ENCODE results near the gene NR2C2. TPM values are rescaled to one million over a fixed set of nuclear protein-coding genes. Genes with fewer than 3 reads are reported as not detected.

Gene NR2C2
- total RNA-seq, 1 donor from 2014 or later = 40.0 TPM

- Histone ChIP-seq H3K4me3 (no peak overlapping the region), H3K4me1 (no peaks in the 10 kb centered on the region), H3K36me3 (peaks cover 0 to 52% of the 10 kb centered on the region in 2 donors), H3K27ac (no peak overlapping the region), H3K9me3 (no peaks in the 10 kb centered on the region), H3K27me3 (no peaks in the 10 kb centered on the region)
- TF ChIP-seq POLR2AphosphoS5 (IDR thresholded peaks at IDR 0.05; ENCODE audit: insufficient read depth in 1 of 2, low read depth in 1 of 2) (no peak), POLR2A (IDR thresholded peaks at IDR 0.05) (no peak)
- TF ChIP-seq, protein P1, sequence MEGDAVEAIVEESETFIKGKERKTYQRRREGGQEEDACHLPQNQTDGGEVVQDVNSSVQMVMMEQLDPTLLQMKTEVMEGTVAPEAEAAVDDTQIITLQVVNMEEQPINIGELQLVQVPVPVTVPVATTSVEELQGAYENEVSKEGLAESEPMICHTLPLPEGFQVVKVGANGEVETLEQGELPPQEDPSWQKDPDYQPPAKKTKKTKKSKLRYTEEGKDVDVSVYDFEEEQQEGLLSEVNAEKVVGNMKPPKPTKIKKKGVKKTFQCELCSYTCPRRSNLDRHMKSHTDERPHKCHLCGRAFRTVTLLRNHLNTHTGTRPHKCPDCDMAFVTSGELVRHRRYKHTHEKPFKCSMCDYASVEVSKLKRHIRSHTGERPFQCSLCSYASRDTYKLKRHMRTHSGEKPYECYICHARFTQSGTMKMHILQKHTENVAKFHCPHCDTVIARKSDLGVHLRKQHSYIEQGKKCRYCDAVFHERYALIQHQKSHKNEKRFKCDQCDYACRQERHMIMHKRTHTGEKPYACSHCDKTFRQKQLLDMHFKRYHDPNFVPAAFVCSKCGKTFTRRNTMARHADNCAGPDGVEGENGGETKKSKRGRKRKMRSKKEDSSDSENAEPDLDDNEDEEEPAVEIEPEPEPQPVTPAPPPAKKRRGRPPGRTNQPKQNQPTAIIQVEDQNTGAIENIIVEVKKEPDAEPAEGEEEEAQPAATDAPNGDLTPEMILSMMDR (IDR thresholded peaks at IDR 0.05) = no peak
- intact Hi-C loops (cut with DNase I) = no loop called here
- no peak for DNase-seq (ENCODE audit: extremely low spot score in 2 of 2)
These were observed 105.2 kb downstream of the NR2C2 start for GRCh38 chr3:15052335-15053242.

DNA sequence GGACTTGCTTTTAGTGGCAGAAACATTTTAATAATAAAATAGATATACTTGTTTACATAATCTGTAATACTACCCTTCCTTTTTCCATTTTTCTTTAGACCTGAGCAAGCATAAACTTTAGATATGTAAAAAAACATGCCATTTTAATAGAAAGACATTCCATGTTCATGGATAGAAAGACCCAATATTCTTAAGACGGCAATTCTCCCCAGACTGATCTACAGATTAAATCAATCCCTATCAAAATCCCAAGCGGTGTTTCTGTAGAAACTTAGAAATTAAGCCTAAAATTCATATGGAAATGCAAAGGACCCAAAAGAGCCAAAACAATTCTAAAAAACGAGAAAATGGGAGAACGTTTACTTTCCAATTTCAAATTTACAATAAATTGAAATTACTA lies 106.2 kb downstream of the NR2C2 start:
- Histone ChIP-seq H3K36me3 (peaks cover 0 to 46% of the 10 kb centered on the region in 2 donors), H3K4me3 (no peak overlapping the region), H3K27me3 (no peaks in the 10 kb centered on the region), H3K4me1 (no peaks in the 10 kb centered on the region), H3K9me3 (no peaks in the 10 kb centered on the region), H3K27ac (no peak overlapping the region)
- DNase-seq (ENCODE audit: extremely low spot score in 2 of 2) = no peak
- TF ChIP-seq POLR2AphosphoS5 (IDR thresholded peaks at IDR 0.05; ENCODE audit: insufficient read depth in 1 of 2, low read depth in 1 of 2) = no peak
- no peak for TF ChIP-seq POLR2A (IDR thresholded peaks at IDR 0.05)
- TF ChIP-seq, protein P1 (IDR thresholded peaks at IDR 0.05) = no peak
- intact Hi-C loops (cut with DNase I) = no loop called here

DNA sequence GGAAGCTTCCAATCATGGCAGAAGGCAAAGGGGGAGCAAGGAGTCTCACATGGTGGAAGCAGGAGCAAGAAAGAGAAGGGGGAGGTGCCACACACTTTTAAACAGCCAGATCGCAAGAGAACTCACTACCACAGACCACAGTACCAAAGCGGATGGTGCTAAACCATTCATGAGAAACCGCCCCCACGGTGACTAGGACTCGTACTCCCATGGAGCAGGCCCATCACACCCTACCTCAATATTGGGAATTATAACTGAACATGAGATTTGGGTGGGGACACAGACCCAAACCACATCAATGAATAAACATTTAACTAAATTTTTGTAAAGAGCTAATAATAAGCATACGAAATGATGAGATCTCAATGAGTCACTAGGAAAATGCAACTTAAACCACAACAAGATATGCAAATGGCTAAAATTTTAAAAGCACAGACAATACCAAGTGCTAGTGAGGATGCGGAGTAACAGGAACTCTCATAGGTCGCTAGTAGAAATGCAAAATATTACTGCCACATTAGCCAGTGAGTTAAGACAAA lies 107.7 kb downstream of the NR2C2 start:
- no peaks in the 10 kb centered on the region for H3K9me3 ChIP-seq
- peaks cover 0 to 33% of the 10 kb centered on the region in 2 donors for H3K36me3 ChIP-seq
- TF ChIP-seq POLR2AphosphoS5 (IDR thresholded peaks at IDR 0.05; ENCODE audit: insufficient read depth in 1 of 2, low read depth in 1 of 2) (no peak), POLR2A (IDR thresholded peaks at IDR 0.05) (no peak)
- TF ChIP-seq, protein P1 (IDR thresholded peaks at IDR 0.05) = no peak

GRCh38 chr3:15056676-15057404 lies 109.5 kb downstream of the NR2C2 start:
- no peak for TF ChIP-seq POLR2A (IDR thresholded peaks at IDR 0.05)
- TF ChIP-seq POLR2AphosphoS5 (IDR thresholded peaks at IDR 0.05; ENCODE audit: insufficient read depth in 1 of 2, low read depth in 1 of 2) = no peak
- TF ChIP-seq, protein P1 (IDR thresholded peaks at IDR 0.05) = no peak
- Histone ChIP-seq H3K4me3 (no peak overlapping the region), H3K9me3 (no peaks in the 10 kb centered on the region), H3K36me3 (peaks cover 0 to 27% of the 10 kb centered on the region in 2 donors), H3K4me1 (no peaks in the 10 kb centered on the region), H3K27ac (no peak overlapping the region), H3K27me3 (no peaks in the 10 kb centered on the region)
- no peak for DNase-seq (ENCODE audit: extremely low spot score in 2 of 2)
- intact Hi-C loops (cut with DNase I) = no loop called here

More for the DNA sequence above, 107.7 kb downstream of the NR2C2 start:
- no peak for DNase-seq (ENCODE audit: extremely low spot score in 2 of 2)
- Histone ChIP-seq H3K4me1 (no peaks in the 10 kb centered on the region), H3K27me3 (no peaks in the 10 kb centered on the region), H3K4me3 (no peak overlapping the region), H3K27ac (no peak overlapping the region)
- intact Hi-C loops (cut with DNase I) = no loop called here
